ENCODE data around the gene RSPO4.

GRCh38 chr20:997486-997885, 4.6 kb downstream of the RSPO4 start:
- no peak for TF ChIP-seq CTCF (conservative IDR thresholded peaks at IDR 0.05 in 1 of 2, IDR thresholded peaks at IDR 0.05 in 1 of 2; ENCODE audit: extremely low read depth in 1 of 2, insufficient read depth in 1 of 2, low read depth in 1 of 2, low read length in 2 of 2)
- TF ChIP-seq EZH2 (IDR thresholded peaks at IDR 0.05; ENCODE audit: borderline replicate concordance, low read length) = no peak

Data from mammary epithelial cell (primary cell).